H1 (cell line): Measurements from ENCODE around the gene FN3KRP. TPM values are rescaled to one million over a fixed set of nuclear protein-coding genes. Genes with fewer than 3 reads are reported as not detected.

Experiments used
- CTCF ChIA-PET: fragments of 300-600 bp; sonication (Branson Sonifier 250); formaldehyde crosslinking; loops from one replicate; lab custom pipeline; 2021; ENCODE audit not compliant: partially characterized antibody; lab: Charles Lee
- POLR2A ChIA-PET: fragments of 300-600 bp; sonication (Branson Sonifier 250); formaldehyde crosslinking; loops from one replicate; lab custom pipeline; 2021; ENCODE audit warnings: inconsistent platforms; ENCODE audit not compliant: partially characterized antibody; lab: Charles Lee
- DNase-seq, 2 experiments: peaks; one replicate each; pipeline versions ENCODE4 v3.0.0 to v3.0.0-alpha.2; 2010 to 2022; ENCODE audit warnings: low spot score in 2 of 2, low read depth in 1 of 2, mixed read lengths in 1 of 2
- FAIRE-seq: peaks from 2 replicates; lab custom pipeline; 2011; peaks lifted over from hg19 to GRCh38; lab: Jason Lieb, UNC
- H2AFZ ChIP-seq: 2 replicates; pipeline ENCODE4 v1.8.1; 2012; ENCODE audit warnings: low read length, inconsistent platforms
- H2AK5ac ChIP-seq: 2 replicates; pipeline ENCODE4 v1.6.1; 2013; ENCODE audit warnings: low read depth, low read length
- H2BK120ac ChIP-seq: replicated peaks from 2 replicates; pipeline ENCODE3; 2013; ENCODE audit warnings: low read depth, low read length, inconsistent platforms
- H2BK12ac ChIP-seq: 2 replicates; pipeline ENCODE4 v1.6.1; 2013; ENCODE audit warnings: low read depth, low read length
- H2BK15ac ChIP-seq: 2 replicates; pipeline ENCODE4 v1.6.1; 2013; ENCODE audit warnings: low read length
- H2BK20ac ChIP-seq: 2 replicates; pipeline ENCODE4 v1.6.1; 2013; ENCODE audit warnings: low read length
- H2BK5ac ChIP-seq: 2 replicates; pipeline ENCODE4 v1.6.1; 2013; ENCODE audit warnings: low read depth, low read length
- H3K14ac ChIP-seq: 2 replicates; pipeline ENCODE4 v1.6.1; 2013; ENCODE audit warnings: inconsistent platforms; ENCODE audit not compliant: insufficient read length
- H3K18ac ChIP-seq: 2 replicates; pipeline ENCODE4 v1.6.1; 2013; ENCODE audit warnings: low read length; ENCODE audit errors: extremely low read depth
- H3K23ac ChIP-seq: 2 replicates; pipeline ENCODE4 v1.6.1; 2013; ENCODE audit warnings: inconsistent platforms; ENCODE audit not compliant: insufficient read length
- H3K23me2 ChIP-seq: 2 replicates; pipeline ENCODE4 v1.6.1; 2013; ENCODE audit warnings: low read depth, low read length
- H3K27ac ChIP-seq: 2 replicates; pipeline ENCODE4 v1.6.1; 2011; ENCODE audit warnings: low read depth, low read length, inconsistent platforms
- H3K27me3 ChIP-seq, 4 experiments: replicated peaks in 1 of 4; 1 replicate in 1 of 4; 2 replicates in 3 of 4; pipeline versions ENCODE4 v1.6.1 to v1.8.1; 2011 to 2013; ENCODE audit warnings: low read length in 3 of 4, mild to moderate bottlenecking in 3 of 4, inconsistent platforms in 2 of 4, mixed read lengths in 2 of 4, moderate library complexity in 1 of 4; ENCODE audit not compliant: control insufficient read depth in 3 of 4, insufficient read depth in 3 of 4; ENCODE audit errors: extremely low read depth in 1 of 4
- H3K36me3 ChIP-seq, 4 experiments: 2 replicates each; pipeline versions ENCODE4 v1.6.1 to v1.8.1; 2011 to 2013; ENCODE audit warnings: mild to moderate bottlenecking in 4 of 4, low read length in 3 of 4, moderate library complexity in 2 of 4, control low read depth in 1 of 4, inconsistent platforms in 1 of 4; ENCODE audit not compliant: insufficient read depth in 4 of 4, control insufficient read depth in 2 of 4
- H3K4ac ChIP-seq: replicated peaks from 2 replicates; pipeline ENCODE3; 2013; ENCODE audit warnings: low read length, low read depth, mixed read lengths, inconsistent platforms; ENCODE audit not compliant: insufficient read length
- H3K4me1 ChIP-seq, 4 experiments: replicated peaks in 1 of 4; 1 replicate in 1 of 4; 2 replicates in 3 of 4; pipeline versions ENCODE4 v1.6.1 to v1.8.1; 2011 to 2013; ENCODE audit warnings: low read length in 3 of 4, inconsistent platforms in 2 of 4, mixed read lengths in 1 of 4; ENCODE audit not compliant: insufficient read depth in 4 of 4, control insufficient read depth in 3 of 4
- H3K4me2 ChIP-seq, 2 experiments: 2 replicates each; pipeline versions ENCODE4 v1.6.1 to v1.8.1; 2011 to 2013; ENCODE audit warnings: low read depth in 2 of 2, low read length in 2 of 2, control low read depth in 1 of 2, inconsistent platforms in 1 of 2, mild to moderate bottlenecking in 1 of 2; ENCODE audit not compliant: insufficient read depth in 1 of 2
- H3K4me3 ChIP-seq, 4 experiments: fragments of 200-600, 300-600 bp in 1 of 4; sonication (generic), shearing (Covaris generic), sonication (Bioruptor Twin) in 1 of 4; 2 replicates each; pipeline versions ENCODE4 v1.5.1 to v1.8.1; 2011 to 2016; ENCODE audit warnings: low read length in 4 of 4, low read depth in 3 of 4, control low read depth in 2 of 4, inconsistent platforms in 2 of 4, mild to moderate bottlenecking in 2 of 4, mixed read lengths in 1 of 4, moderate library complexity in 1 of 4; ENCODE audit not compliant: insufficient read depth in 2 of 4; ENCODE audit errors: extremely low read depth in 1 of 4
- H3K56ac ChIP-seq: replicated peaks from 2 replicates; pipeline ENCODE3; 2013; ENCODE audit warnings: low read depth, mild to moderate bottlenecking, mixed read lengths, low read length, inconsistent platforms; ENCODE audit not compliant: insufficient read length
- H3K79me1 ChIP-seq: 2 replicates; pipeline ENCODE4 v1.6.1; 2013; ENCODE audit warnings: low read depth, low read length, control low read depth
- H3K79me2 ChIP-seq, 2 experiments: 2 replicates each; pipeline versions ENCODE4 v1.6.1 to v1.8.1; 2012 to 2013; ENCODE audit warnings: low read length in 2 of 2, mild to moderate bottlenecking in 2 of 2, inconsistent platforms in 1 of 2; ENCODE audit not compliant: insufficient read depth in 2 of 2, control insufficient read depth in 1 of 2
- H3K9ac ChIP-seq, 4 experiments: replicated peaks in 1 of 4; 1 replicate in 1 of 4; 2 replicates in 3 of 4; pipeline versions ENCODE4 v1.6.1 to v1.8.1; 2011 to 2013; ENCODE audit warnings: low read depth in 3 of 4, low read length in 3 of 4, control low read depth in 2 of 4, mild to moderate bottlenecking in 2 of 4, moderate library complexity in 2 of 4, inconsistent platforms in 1 of 4; ENCODE audit errors: extremely low read depth in 1 of 4
- H3K9me3 ChIP-seq, 2 experiments: 2 replicates each; pipeline versions ENCODE4 v1.6.1 to v1.8.1; 2012 to 2013; ENCODE audit warnings: mild to moderate bottlenecking in 2 of 2, moderate library complexity in 2 of 2, control low read depth in 1 of 2, inconsistent platforms in 1 of 2, low read depth in 1 of 2, low read length in 1 of 2, mixed read lengths in 1 of 2; ENCODE audit not compliant: insufficient read depth in 2 of 2
- H4K20me1 ChIP-seq, 2 experiments: replicated peaks in 1 of 2; 2 replicates each; pipeline versions ENCODE3 to v1.8.1; 2011 to 2013; ENCODE audit warnings: inconsistent platforms in 2 of 2, low read length in 2 of 2, mild to moderate bottlenecking in 1 of 2; ENCODE audit not compliant: insufficient read depth in 2 of 2, control insufficient read depth in 1 of 2
- H4K5ac ChIP-seq: 2 replicates; pipeline ENCODE4 v1.6.1; 2013; ENCODE audit warnings: low read length, low read depth, mixed read lengths, inconsistent platforms; ENCODE audit not compliant: insufficient read length
- H4K8ac ChIP-seq: 2 replicates; pipeline ENCODE4 v1.8.0; 2013; ENCODE audit warnings: mild to moderate bottlenecking, moderate library complexity, low read length, inconsistent platforms; ENCODE audit not compliant: insufficient read depth; ENCODE audit errors: extremely low read depth
- H4K91ac ChIP-seq: replicated peaks from 2 replicates; pipeline ENCODE3; 2013; ENCODE audit warnings: low read length, mixed read lengths, inconsistent platforms; ENCODE audit not compliant: insufficient read length
- CTBP2 ChIP-seq: IDR thresholded peaks from 2 replicates; pipeline ENCODE4 v1.7.0; 2011; ENCODE audit warnings: borderline replicate concordance, mild to moderate bottlenecking, moderate library complexity, mixed read lengths, low read length; ENCODE audit not compliant: insufficient read depth, insufficient read length
- WGBS, 2 experiments: shearing (Covaris generic) in 1 of 2; methylation state at CpG; one replicate each; pipeline versions ENCODE4 v1.1.6 to v1.1.7; 2013 to 2015; ENCODE audit warnings: low lambda C conversion rate in 2 of 2, mixed read lengths in 2 of 2, inconsistent platforms in 1 of 2, low coverage in 1 of 2, missing lambda C conversion rate in 1 of 2; ENCODE audit not compliant: insufficient replicate concordance in 2 of 2, insufficient coverage in 1 of 2, insufficient read length in 1 of 2; ENCODE audit errors: extremely low coverage in 1 of 2, missing lambda C conversion rate in 1 of 2; 5-methylcytosine and 5-hydroxymethylcytosine counted together
- polyA plus RNA-seq, 7 experiments: library from polyadenylated mRNA; depleted of rRNA in 3 of 7; stranded (reverse) in 5 of 7; unstranded in 2 of 7; fragments of >200 nt in 5 of 7; fragments of 200-250 nt in 2 of 7; gene quantifications; 1 replicate in 5 of 7; 2 replicates in 1 of 7; 4 replicates in 1 of 7; pipeline versions ENCODE4 v1.2.1 to v1.2.3, GENCODE V29; 2011 to 2013; ENCODE audit warnings: missing spikeins in 2 of 7, mixed read lengths in 2 of 7
- total RNA-seq: library from RNA; stranded (reverse); fragmentation: NEBNext Ultra II Directional; extraction: Animal tissue kit (Norgen Biotek cat#: 25700); gene quantifications from 2 replicates; pipeline ENCODE4 v1.2.1, GENCODE V29; 2021

FN3KRP gene
- total and polyA plus RNA-seq, 2 of the 8 experiments (the other 6 are each of a cell fraction or from before 2014, with no cell fraction given) = 18.1 to 21.4 TPM

DNA sequence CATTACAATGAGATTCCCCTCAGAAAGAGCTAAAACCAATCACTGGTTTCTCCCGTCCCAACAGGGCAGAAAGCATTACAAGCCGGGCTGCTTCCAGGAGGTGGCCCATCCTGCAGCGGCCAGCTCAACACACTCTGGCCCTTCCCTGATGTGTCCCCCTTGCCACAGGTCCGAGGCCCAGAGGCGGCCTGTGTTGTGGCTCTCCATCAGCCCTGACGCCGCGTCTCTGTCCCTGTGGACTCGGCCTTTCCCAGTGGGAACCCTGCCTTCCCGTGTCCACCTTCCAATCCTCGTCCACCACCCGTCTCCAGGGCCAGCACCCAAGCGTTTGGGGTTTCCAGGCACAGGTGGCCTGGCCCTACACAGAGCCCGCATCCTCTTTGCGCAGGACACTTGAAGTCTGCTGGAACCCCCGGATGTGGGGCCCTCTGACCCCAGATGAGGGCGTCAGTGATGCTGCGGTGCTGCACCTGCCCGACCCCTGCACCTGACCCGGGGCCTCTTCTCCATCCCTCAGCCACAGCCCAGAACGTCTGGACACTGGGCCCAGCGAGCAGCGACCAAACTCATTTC is 39.1 kb upstream of the FN3KRP start:
- ChIA-PET CTCF (interaction anchor here (0.6 to 6.5 kb wide), 16 partner anchors 9 to 326 kb away, joined by 3 to 50 read pairs (median 4); no protein-coding TSS in a partner anchor), POLR2A (interaction anchor here (0.6 to 1.6 kb wide), 4 partner anchors 9 to 89 kb away, joined by 3 read pairs; no protein-coding TSS in a partner anchor)
- H3K4me2 ChIP-seq = no peak overlapping the region
- no peaks in the 10 kb centered on the region for H3K79me2 ChIP-seq
- no peak overlapping the region for H2BK12ac ChIP-seq
- no peak overlapping the region for H3K4me3 ChIP-seq
- H3K18ac ChIP-seq = no peak overlapping the region
- no peak overlapping the region for H4K91ac ChIP-seq
- no peaks in the 10 kb centered on the region for H3K23me2 ChIP-seq
- H2BK5ac ChIP-seq = no peak overlapping the region
- H2BK120ac ChIP-seq = no peak overlapping the region
- H3K9me3 ChIP-seq = peaks cover 2% of the 10 kb centered on the region in 2 experiments; a peak in 2 of 4 replicates
- no peak overlapping the region for H3K4ac ChIP-seq
- DNase-seq (no peak), FAIRE-seq (no peak)
- no peak overlapping the region for H4K8ac ChIP-seq
- no peak overlapping the region for H2BK20ac ChIP-seq
- no peak for TF ChIP-seq CTBP2
- no peak overlapping the region for H2AK5ac ChIP-seq
- 90% methylated on average over 22 of the region's 23 CpGs; no CpG with 5 or more reads in 1 of the 2 experiments for WGBS, 2 experiments
- no peaks in the 10 kb centered on the region for H3K79me1 ChIP-seq
- H2BK15ac ChIP-seq = no peak overlapping the region
- no peaks in the 10 kb centered on the region for H3K36me3 ChIP-seq
- H3K9ac ChIP-seq = no peak overlapping the region
- peaks cover 0 to 2% of the 10 kb centered on the region in 2 experiments for H4K20me1 ChIP-seq
- no peaks in the 10 kb centered on the region; a peak in 1 of 7 replicates for H3K27me3 ChIP-seq
- H3K27ac ChIP-seq = no peak overlapping the region
- no peak overlapping the region for H2AFZ ChIP-seq
- no peak overlapping the region for H3K14ac ChIP-seq
- H3K23ac ChIP-seq = no peak overlapping the region
- H4K5ac ChIP-seq = no peak overlapping the region
- no peak overlapping the region for H3K56ac ChIP-seq
- H3K4me1 ChIP-seq = no peaks in the 10 kb centered on the region
